T1000 (cell line): ENCODE data around the gene EGLN3.

Experiments
- DNase-seq: peaks from one replicate; lab custom pipeline; 2025; ENCODE audit warnings: mixed read lengths; lab: John Stamatoyannopoulos, UW

EGLN3 gene

GRCh38 chr14:33911046-33911445 lies 39.8 kb downstream of the EGLN3 start:
- no peak for DNase-seq

GRCh38 chr14:33910435-33910834 lies 40.4 kb downstream of the EGLN3 start:
- no peak for DNase-seq

GRCh38 chr14:33909380-33910084 lies 41.3 kb downstream of the EGLN3 start:
- DNase-seq, result no peak

- DNase-seq, result no peak
Measured at GRCh38 chr14:33908540-33909223, 42.2 kb downstream of the EGLN3 start.

- DNase-seq, result no peak
Measured at GRCh38 chr14:33906968-33907367, 43.9 kb downstream of the EGLN3 start.

GRCh38 chr14:33904609-33905008 lies 46.3 kb downstream of the EGLN3 start:
- DNase-seq, result no peak

GRCh38 chr14:33903369-33903768 lies 47.5 kb downstream of the EGLN3 start:
- DNase-seq, result no peak

- no peak for DNase-seq
Measured at GRCh38 chr14:33902363-33902762, 48.5 kb downstream of the EGLN3 start.

GRCh38 chr14:33901426-33902155 lies 49.3 kb downstream of the EGLN3 start:
- no peak for DNase-seq

GRCh38 chr14:33900706-33901105 lies 50.2 kb downstream of the EGLN3 start:
- no peak for DNase-seq

- DNase-seq, result no peak
Measured at GRCh38 chr14:33899723-33900341, 51.0 kb downstream of the EGLN3 start.

GRCh38 chr14:33897878-33898535 lies 52.9 kb downstream of the EGLN3 start:
- DNase-seq, result no peak

GRCh38 chr14:33897382-33897781 lies 53.5 kb downstream of the EGLN3 start:
- DNase-seq, result no peak

- no peak for DNase-seq
Measured at GRCh38 chr14:33894339-33894738, 56.5 kb downstream of the EGLN3 start.

GRCh38 chr14:33891700-33892099 lies 59.2 kb downstream of the EGLN3 start:
- no peak for DNase-seq

- DNase-seq, result no peak
Measured at GRCh38 chr14:33884916-33885315, 66.0 kb downstream of the EGLN3 start.

GRCh38 chr14:33880330-33880729 lies 70.5 kb downstream of the EGLN3 start:
- no peak for DNase-seq

GRCh38 chr14:33879684-33880286 lies 71.1 kb downstream of the EGLN3 start:
- DNase-seq, result no peak

GRCh38 chr14:33876274-33876673 lies 74.6 kb downstream of the EGLN3 start:
- DNase-seq, result no peak
